Measurements from ENCODE around the gene BTBD9.

Gene BTBD9

GRCh38 chr6:38648629-38649028 lies 8.9 kb upstream of the BTBD9 start:
- no peak overlapping the region for H2BK120ac ChIP-seq (ENCODE audit: low read depth, low read length)
- H4K91ac ChIP-seq (ENCODE audit: low read length) = no peak overlapping the region
- H3K27me3 ChIP-seq (ENCODE audit: control insufficient read depth in 1 of 2, insufficient read depth in 1 of 2, low read length in 2 of 2) = no peaks in the 10 kb centered on the region
- no peak for DNase-seq
- no peak overlapping the region for H3K4ac ChIP-seq (ENCODE audit: low read depth in 1 of 2, low read length in 2 of 2)
- H2BK15ac ChIP-seq (ENCODE audit: low read depth, poor library complexity, severe bottlenecking) = no peak overlapping the region
- H3K79me1 ChIP-seq (replicated peaks; ENCODE audit: low read length, poor library complexity, severe bottlenecking) = peaks cover under 1% of the 10 kb centered on the region
- no peak overlapping the region for H3K18ac ChIP-seq (ENCODE audit: low read depth in 1 of 2, low read length in 2 of 2)
- no peaks in the 10 kb centered on the region for H3K4me1 ChIP-seq (ENCODE audit: control insufficient read depth, insufficient read depth, low read depth, low read length)
- no peak overlapping the region for H4K8ac ChIP-seq (ENCODE audit: low read length)
- H2AFZ ChIP-seq (ENCODE audit: low read depth, low read length) = no peak overlapping the region
- H3K27ac ChIP-seq (ENCODE audit: low read length, poor library complexity, severe bottlenecking) = no peak overlapping the region
- H2BK12ac ChIP-seq (ENCODE audit: low read length in 2 of 2) = no peak overlapping the region
- no peak overlapping the region for H3K9ac ChIP-seq (ENCODE audit: low read length)
- H3K9me3 ChIP-seq (ENCODE audit: control insufficient read depth, low read length) = no peaks in the 10 kb centered on the region
- H3K23ac ChIP-seq (ENCODE audit: low read length in 2 of 2) = no peak overlapping the region
- H3K14ac ChIP-seq (ENCODE audit: low read length in 2 of 2) = no peak overlapping the region
- no peak overlapping the region for H2AK5ac ChIP-seq (ENCODE audit: low read length, severe bottlenecking)
- H3K4me2 ChIP-seq (ENCODE audit: low read length, poor library complexity, severe bottlenecking) = no peak overlapping the region
- no peak overlapping the region for H3K4me3 ChIP-seq (ENCODE audit: insufficient read depth in 1 of 2, low read depth in 1 of 2, low read length in 2 of 2)
- H3K36me3 ChIP-seq (ENCODE audit: control insufficient read depth in 1 of 2, insufficient read depth in 2 of 2, low read depth in 1 of 2, low read length in 2 of 2) = no peaks in the 10 kb centered on the region
- H2BK5ac ChIP-seq (ENCODE audit: low read depth, low read length, poor library complexity, severe bottlenecking) = no peak overlapping the region

GRCh38 chr6:38646166-38646878 lies 6.6 kb upstream of the BTBD9 start:
- H3K4me1 ChIP-seq (ENCODE audit: control insufficient read depth, insufficient read depth, low read depth, low read length) = no peaks in the 10 kb centered on the region
- H2BK12ac ChIP-seq (ENCODE audit: low read length in 2 of 2) = no peak overlapping the region
- no peak overlapping the region for H2BK15ac ChIP-seq (ENCODE audit: low read depth, poor library complexity, severe bottlenecking)
- H4K8ac ChIP-seq (ENCODE audit: low read length) = no peak overlapping the region
- H3K18ac ChIP-seq (ENCODE audit: low read depth in 1 of 2, low read length in 2 of 2) = no peak overlapping the region
- no peak overlapping the region for H4K91ac ChIP-seq (ENCODE audit: low read length)
- H3K4ac ChIP-seq (ENCODE audit: low read depth in 1 of 2, low read length in 2 of 2) = no peak overlapping the region
- H3K9me3 ChIP-seq (ENCODE audit: control insufficient read depth, low read length) = no peaks in the 10 kb centered on the region
- H2AFZ ChIP-seq (ENCODE audit: low read depth, low read length) = no peak overlapping the region
- H3K27ac ChIP-seq (ENCODE audit: low read length, poor library complexity, severe bottlenecking) = no peak overlapping the region
- H3K4me3 ChIP-seq (ENCODE audit: insufficient read depth in 1 of 2, low read depth in 1 of 2, low read length in 2 of 2) = no peak overlapping the region
- H3K27me3 ChIP-seq (ENCODE audit: control insufficient read depth in 1 of 2, insufficient read depth in 1 of 2, low read length in 2 of 2) = no peaks in the 10 kb centered on the region
- H3K36me3 ChIP-seq (ENCODE audit: control insufficient read depth in 1 of 2, insufficient read depth in 2 of 2, low read depth in 1 of 2, low read length in 2 of 2) = no peaks in the 10 kb centered on the region
- no peak overlapping the region for H2AK5ac ChIP-seq (ENCODE audit: low read length, severe bottlenecking)
- no peak overlapping the region for H3K23ac ChIP-seq (ENCODE audit: low read length in 2 of 2)
- H3K4me2 ChIP-seq (ENCODE audit: low read length, poor library complexity, severe bottlenecking) = no peak overlapping the region
- H3K14ac ChIP-seq (ENCODE audit: low read length in 2 of 2) = no peak overlapping the region
- no peak overlapping the region for H3K9ac ChIP-seq (ENCODE audit: low read length)
- H2BK120ac ChIP-seq (ENCODE audit: low read depth, low read length) = no peak overlapping the region
- 91% methylated on average over 3 of the region's 3 CpGs for WGBS
- H3K79me1 ChIP-seq (replicated peaks; ENCODE audit: low read length, poor library complexity, severe bottlenecking) = peaks cover 3% of the 10 kb centered on the region
- DNase-seq = no peak
- no peak overlapping the region for H2BK5ac ChIP-seq (ENCODE audit: low read depth, low read length, poor library complexity, severe bottlenecking)

- no peak overlapping the region for H2BK5ac ChIP-seq (ENCODE audit: low read depth, low read length, poor library complexity, severe bottlenecking)
- H3K4ac ChIP-seq (ENCODE audit: low read depth in 1 of 2, low read length in 2 of 2) = no peak overlapping the region
- DNase-seq = no peak
- no peak overlapping the region for H2BK120ac ChIP-seq (ENCODE audit: low read depth, low read length)
- H2BK15ac ChIP-seq (ENCODE audit: low read depth, poor library complexity, severe bottlenecking) = no peak overlapping the region
- H3K4me2 ChIP-seq (ENCODE audit: low read length, poor library complexity, severe bottlenecking) = no peak overlapping the region
- H4K8ac ChIP-seq (ENCODE audit: low read length) = no peak overlapping the region
- H3K27me3 ChIP-seq (ENCODE audit: control insufficient read depth in 1 of 2, insufficient read depth in 1 of 2, low read length in 2 of 2) = no peaks in the 10 kb centered on the region
- no peak overlapping the region for H2BK12ac ChIP-seq (ENCODE audit: low read length in 2 of 2)
- no peak overlapping the region for H3K23ac ChIP-seq (ENCODE audit: low read length in 2 of 2)
- no peaks in the 10 kb centered on the region for H3K9me3 ChIP-seq (ENCODE audit: control insufficient read depth, low read length)
- H3K18ac ChIP-seq (ENCODE audit: low read depth in 1 of 2, low read length in 2 of 2) = no peak overlapping the region
- no peaks in the 10 kb centered on the region for H3K36me3 ChIP-seq (ENCODE audit: control insufficient read depth in 1 of 2, insufficient read depth in 2 of 2, low read depth in 1 of 2, low read length in 2 of 2)
- no peak overlapping the region for H3K9ac ChIP-seq (ENCODE audit: low read length)
- H2AFZ ChIP-seq (ENCODE audit: low read depth, low read length) = no peak overlapping the region
- no peak overlapping the region for H3K14ac ChIP-seq (ENCODE audit: low read length in 2 of 2)
- peaks cover 12% of the 10 kb centered on the region for H3K79me1 ChIP-seq (replicated peaks; ENCODE audit: low read length, poor library complexity, severe bottlenecking)
- H2AK5ac ChIP-seq (ENCODE audit: low read length, severe bottlenecking) = no peak overlapping the region
- no CpG with 5 or more reads among the region's 1 CpG for WGBS
- no peak overlapping the region for H4K91ac ChIP-seq (ENCODE audit: low read length)
- no peak overlapping the region for H3K4me3 ChIP-seq (ENCODE audit: insufficient read depth in 1 of 2, low read depth in 1 of 2, low read length in 2 of 2)
- H3K27ac ChIP-seq (ENCODE audit: low read length, poor library complexity, severe bottlenecking) = no peak overlapping the region
- peaks cover 5% of the 10 kb centered on the region for H3K4me1 ChIP-seq (ENCODE audit: control insufficient read depth, insufficient read depth, low read depth, low read length)
Observed at GRCh38 chr6:38644951-38645350, 5.2 kb upstream of the BTBD9 start.

GRCh38 chr6:38640216-38640909 lies 634 bp upstream of the BTBD9 start:
- Histone ChIP-seq H3K4me3 (ENCODE audit: insufficient read depth in 1 of 2, low read depth in 1 of 2, low read length in 2 of 2) (peak overlapping the region; percentile 94 to 97), H4K91ac (ENCODE audit: low read length) (peak overlapping the region; percentile 95), H3K14ac (ENCODE audit: low read length in 2 of 2) (peak overlapping the region in 1 of 2 experiments; percentile 69), H3K4me2 (ENCODE audit: low read length, poor library complexity, severe bottlenecking) (peak overlapping the region; percentile 73), H2BK120ac (ENCODE audit: low read depth, low read length) (peak overlapping the region; percentile 95), H3K23ac (ENCODE audit: low read length in 2 of 2) (no peak overlapping the region), H2BK15ac (ENCODE audit: low read depth, poor library complexity, severe bottlenecking) (no peak overlapping the region), H2BK12ac (ENCODE audit: low read length in 2 of 2) (no peak overlapping the region), H3K4me1 (ENCODE audit: control insufficient read depth, insufficient read depth, low read depth, low read length) (peaks cover 6% of the 10 kb centered on the region), H4K8ac (ENCODE audit: low read length) (peak overlapping the region; percentile 98), H3K9ac (ENCODE audit: low read length) (peak overlapping the region; percentile 98), H3K79me1 (replicated peaks; ENCODE audit: low read length, poor library complexity, severe bottlenecking) (peaks cover 19% of the 10 kb centered on the region), H3K36me3 (ENCODE audit: control insufficient read depth in 1 of 2, insufficient read depth in 2 of 2, low read depth in 1 of 2, low read length in 2 of 2) (no peaks in the 10 kb centered on the region), H3K4ac (ENCODE audit: low read depth in 1 of 2, low read length in 2 of 2) (peak overlapping the region in 1 of 2 experiments; percentile 79), H3K9me3 (ENCODE audit: control insufficient read depth, low read length) (no peaks in the 10 kb centered on the region), H2AFZ (ENCODE audit: low read depth, low read length) (peak overlapping the region; percentile 94), H3K18ac (ENCODE audit: low read depth in 1 of 2, low read length in 2 of 2) (peak overlapping the region; percentile 55 to 95), H2AK5ac (ENCODE audit: low read length, severe bottlenecking) (peak overlapping the region; percentile 26), H3K27ac (ENCODE audit: low read length, poor library complexity, severe bottlenecking) (no peak overlapping the region), H2BK5ac (ENCODE audit: low read depth, low read length, poor library complexity, severe bottlenecking) (no peak overlapping the region), H3K27me3 (ENCODE audit: control insufficient read depth in 1 of 2, insufficient read depth in 1 of 2, low read length in 2 of 2) (no peaks in the 10 kb centered on the region)
- WGBS = 25% methylated on average over 27 of the region's 32 CpGs
- DNase-seq = no peak

Data from mesenchymal stem cell (in vitro differentiated cells and primary cell).